Left kidney (tissue), 2 donors: Measurements from ENCODE around the gene CRYBA2. TPM values are rescaled to one million over a fixed set of nuclear protein-coding genes. Genes with fewer than 3 reads are reported as not detected.

ENCODE experiments used
- DNase-seq: peaks from one replicate; pipeline ENCODE4 v3.0.0-alpha.2; 2013
- polyA plus RNA-seq: library from polyadenylated mRNA; unstranded; fragments of 120-200 nt; gene quantifications from one replicate; pipeline ENCODE4 v1.2.1, GENCODE V29; 2013; ENCODE audit not compliant: insufficient read length

CRYBA2 gene
- polyA plus RNA-seq, 1 donor = not detected

- no peak for DNase-seq
Measured at GRCh38 chr2:219023045-219023605, 29.9 kb upstream of the CRYBA2 start.

GRCh38 chr2:219022616-219023015 lies 29.4 kb upstream of the CRYBA2 start:
- DNase-seq = no peak

GRCh38 chr2:219022041-219022440 lies 28.8 kb upstream of the CRYBA2 start:
- DNase-seq = no peak

GRCh38 chr2:219021591-219021990 lies 28.4 kb upstream of the CRYBA2 start:
- DNase-seq = no peak

GRCh38 chr2:219020604-219021365 lies 27.6 kb upstream of the CRYBA2 start:
- DNase-seq = no peak

GRCh38 chr2:219019436-219019835 lies 26.2 kb upstream of the CRYBA2 start:
- no peak for DNase-seq

GRCh38 chr2:219018726-219019125 lies 25.5 kb upstream of the CRYBA2 start:
- no peak for DNase-seq

- DNase-seq = no peak
Measured at GRCh38 chr2:219018286-219018685, 25.1 kb upstream of the CRYBA2 start.

GRCh38 chr2:219017201-219017931 lies 24.1 kb upstream of the CRYBA2 start:
- DNase-seq = no peak

GRCh38 chr2:219016721-219017120 lies 23.5 kb upstream of the CRYBA2 start:
- no peak for DNase-seq

GRCh38 chr2:219010873-219011272 lies 17.7 kb upstream of the CRYBA2 start:
- no peak for DNase-seq

GRCh38 chr2:219010162-219010756 lies 17.0 kb upstream of the CRYBA2 start:
- no peak for DNase-seq

- DNase-seq = no peak
Measured at GRCh38 chr2:219009294-219009693, 16.1 kb upstream of the CRYBA2 start.

GRCh38 chr2:219003979-219004378 lies 10.8 kb upstream of the CRYBA2 start:
- DNase-seq = no peak

GRCh38 chr2:219003267-219003634 lies 10.0 kb upstream of the CRYBA2 start:
- no peak for DNase-seq

- DNase-seq = no peak
Measured at GRCh38 chr2:219002395-219003266, 9.4 kb upstream of the CRYBA2 start.

- DNase-seq = no peak
Measured at GRCh38 chr2:219001577-219002394, 8.6 kb upstream of the CRYBA2 start.

GRCh38 chr2:219001100-219001576 lies 7.9 kb upstream of the CRYBA2 start:
- DNase-seq = no peak

GRCh38 chr2:219000569-219000960 lies 7.3 kb upstream of the CRYBA2 start:
- DNase-seq = no peak

- DNase-seq = no peak
Measured at GRCh38 chr2:218999881-219000568, 6.8 kb upstream of the CRYBA2 start.
